NCI-H526 treated with DMSO at 0.1 percent for 48 hours (cell line): Measurements from ENCODE around the gene EPX.

ENCODE experiments used
- DNase-seq: peaks from one replicate; lab custom pipeline; 2025; lab: John Stamatoyannopoulos, UW

The EPX gene

DNA sequence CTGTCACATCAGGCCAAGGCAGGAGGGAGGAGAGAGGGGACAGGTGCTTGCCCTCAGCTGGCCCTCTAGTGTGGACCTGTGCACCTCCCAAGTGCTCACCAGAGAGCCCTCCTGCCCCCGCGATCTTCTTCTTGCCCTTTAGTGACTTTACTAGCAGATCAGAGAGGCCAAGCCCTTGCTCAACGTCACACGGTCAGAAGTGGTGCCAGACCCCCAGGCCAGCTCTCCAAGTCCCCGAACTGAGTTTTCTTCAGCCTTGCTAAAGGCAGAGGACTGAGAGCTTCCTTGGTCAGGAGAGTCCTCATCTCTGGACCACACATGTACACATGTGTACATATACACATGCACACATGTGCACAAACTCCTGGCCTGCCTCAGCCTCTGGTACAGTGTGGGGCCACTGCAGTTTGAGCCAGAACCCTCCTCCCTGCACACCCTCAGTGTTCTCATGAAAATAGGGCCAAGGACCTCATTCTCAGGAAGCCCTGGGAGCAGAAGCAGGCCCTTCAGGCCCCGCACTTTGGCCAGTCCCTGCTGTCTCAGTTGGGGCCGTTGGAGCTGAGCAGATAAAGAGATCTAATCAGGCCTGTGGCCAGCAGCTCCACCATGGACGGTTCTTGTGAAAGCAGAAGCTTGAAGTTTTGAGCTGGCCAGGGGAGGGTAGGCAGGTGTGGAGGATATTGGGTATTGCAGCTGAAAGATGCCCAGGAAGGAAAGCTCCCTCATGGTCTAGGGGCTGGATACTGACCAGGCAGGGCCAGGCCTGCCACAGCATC is 7.4 kb upstream of the EPX start:
- DNase-seq, result no peak

GRCh38 chr17:58186591-58186990 is 5.9 kb upstream of the EPX start:
- DNase-seq, result no peak

- no peak for DNase-seq
Measured at GRCh38 chr17:58187063-58187462, 5.5 kb upstream of the EPX start.

- no peak for DNase-seq
Measured at GRCh38 chr17:58187675-58188074, 4.9 kb upstream of the EPX start.

GRCh38 chr17:58189436-58190146 is 2.9 kb upstream of the EPX start:
- DNase-seq, result no peak

GRCh38 chr17:58191241-58191896 is 1.2 kb upstream of the EPX start:
- DNase-seq, result no peak

GRCh38 chr17:58193641-58194255 is 1.2 kb downstream of the EPX start:
- no peak for DNase-seq

GRCh38 chr17:58195518-58196123 is 3.1 kb downstream of the EPX start:
- DNase-seq, result no peak

DNA sequence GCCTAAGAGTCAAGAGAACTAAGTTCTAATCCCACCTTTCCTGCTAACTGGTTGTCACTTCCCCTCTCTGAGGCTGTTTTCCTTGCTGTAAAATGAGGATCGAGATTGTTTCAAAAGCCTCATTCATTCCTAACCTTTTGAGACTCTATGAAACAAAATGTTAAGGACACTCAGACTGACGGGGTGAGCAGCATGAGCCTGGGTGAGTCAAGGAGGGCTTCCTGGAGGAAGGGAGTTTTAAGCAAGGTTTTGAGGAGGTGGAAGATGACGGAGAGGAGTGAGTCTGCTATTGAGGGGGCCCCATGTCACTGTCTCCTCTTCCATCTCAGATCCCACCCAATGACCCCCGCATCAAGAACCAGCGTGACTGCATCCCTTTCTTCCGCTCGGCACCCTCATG is 4.1 kb downstream of the EPX start:
- no peak for DNase-seq

- peak; percentile 68 for DNase-seq
Measured at GRCh38 chr17:58200024-58200633, 7.6 kb downstream of the EPX start.

DNA sequence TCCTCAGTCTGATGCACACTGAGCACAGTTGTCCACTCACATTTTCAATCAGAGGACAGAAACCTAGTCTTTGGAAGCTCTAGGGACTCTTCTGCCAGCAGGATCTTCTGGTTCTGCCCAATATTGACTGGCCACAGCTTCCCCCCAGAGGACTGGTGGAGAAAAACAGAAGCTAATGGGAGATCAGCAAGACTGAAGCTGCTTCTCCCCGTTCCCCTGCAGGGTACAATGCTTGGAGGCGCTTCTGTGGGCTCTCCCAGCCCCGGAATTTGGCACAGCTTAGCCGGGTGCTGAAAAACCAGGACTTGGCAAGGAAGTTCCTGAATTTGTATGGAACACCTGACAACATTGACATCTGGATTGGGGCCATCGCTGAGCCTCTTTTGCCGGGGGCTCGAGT is 10.3 kb downstream of the EPX start:
- DNase-seq, result no peak

- no peak for DNase-seq
Measured at GRCh38 chr17:58204796-58205195, 12.3 kb downstream of the EPX start.

DNA sequence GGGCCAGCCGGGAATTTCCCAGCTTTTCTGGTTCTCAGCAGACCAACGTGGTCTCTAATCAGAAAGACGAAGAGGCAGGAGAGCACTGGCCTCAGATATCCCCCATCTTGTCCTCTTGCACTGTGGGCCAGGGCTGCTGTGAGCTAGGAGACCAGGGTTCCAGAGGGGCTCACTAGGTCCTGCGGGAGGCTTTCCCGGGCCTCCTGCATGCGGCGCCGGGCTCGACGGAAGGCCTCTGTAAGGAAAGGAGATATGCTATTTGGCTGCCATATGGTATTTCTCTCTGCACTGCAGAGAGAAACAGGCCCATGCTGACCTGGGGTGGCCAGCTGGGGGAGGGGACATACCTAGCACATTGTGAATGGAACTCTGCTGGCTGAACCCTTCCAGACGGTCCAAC is 13.4 kb downstream of the EPX start:
- DNase-seq, result no peak

DNA sequence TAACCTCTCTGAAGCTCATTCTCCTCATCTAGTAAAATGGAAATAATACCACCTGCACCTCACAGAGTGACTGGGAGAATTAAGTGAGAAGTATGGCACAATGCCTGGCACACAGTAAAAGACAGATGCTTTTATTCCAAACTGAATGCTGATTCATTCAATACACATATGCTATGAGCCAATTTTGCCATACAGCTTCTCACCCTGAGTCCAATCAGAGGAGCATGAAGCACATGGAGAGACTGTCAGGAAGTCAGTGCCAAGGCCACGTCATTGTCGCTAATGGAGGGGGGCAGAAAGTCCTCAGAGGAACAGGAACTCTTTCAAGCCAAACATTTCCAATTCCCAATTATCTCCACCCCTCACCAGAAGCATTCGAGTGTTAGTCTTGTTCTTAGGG is 14.9 kb downstream of the EPX start:
- DNase-seq, result no peak

DNA sequence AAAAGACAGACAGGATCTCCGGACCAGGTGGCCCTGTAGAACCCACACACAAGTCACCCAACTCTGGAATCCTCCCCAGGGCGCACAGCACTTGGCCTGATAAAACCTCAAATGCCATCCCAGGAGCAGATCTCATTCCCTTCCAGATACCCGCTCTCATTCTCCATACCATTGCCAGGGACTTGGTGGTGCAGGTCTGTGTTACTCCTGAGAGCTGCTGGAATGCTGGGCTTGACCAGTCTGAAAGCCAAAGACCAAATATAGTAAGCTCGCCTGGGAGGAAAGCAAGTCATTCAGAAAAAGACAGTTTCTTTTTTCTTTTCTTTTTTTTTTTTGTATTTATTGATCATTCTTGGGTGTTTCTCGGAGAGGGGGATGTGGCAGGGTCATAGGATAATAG is 15.8 kb downstream of the EPX start:
- no peak for DNase-seq

- DNase-seq, result no peak
Measured at GRCh38 chr17:58210922-58211321, 18.4 kb downstream of the EPX start.

DNA sequence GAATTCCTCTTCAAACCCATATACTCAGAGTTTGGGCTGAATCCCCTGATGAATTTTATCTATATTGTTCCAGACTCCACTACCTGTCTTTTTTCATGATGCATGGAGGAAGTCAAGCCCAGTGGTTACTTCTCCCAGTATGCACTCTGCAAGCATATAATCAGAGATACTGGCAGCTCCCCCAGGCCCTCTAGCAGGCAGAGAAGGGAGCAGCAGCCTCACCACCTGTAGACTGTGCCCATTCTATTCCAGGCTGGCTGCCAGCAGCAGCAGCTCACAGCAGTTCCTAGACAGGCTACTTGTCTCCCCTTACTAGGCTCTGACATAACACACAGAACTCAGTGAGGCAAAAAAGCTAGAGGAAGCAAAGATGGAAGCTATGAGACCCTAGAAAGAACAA is 23.2 kb downstream of the EPX start:
- no peak for DNase-seq

- DNase-seq, result no peak
Measured at GRCh38 chr17:58217766-58218165, 25.2 kb downstream of the EPX start.

- peak; percentile 87 for DNase-seq
Measured at GRCh38 chr17:58219007-58219788, 26.7 kb downstream of the EPX start, which contains the start of gene MKS1. Gene MKS1 (minus strand): TSS chr17:58219255. CDS start chr17:58219230, 25 bp downstream.

- DNase-seq, result no peak
Measured at GRCh38 chr17:58219789-58220183, 27.3 kb downstream of the EPX start.

DNA sequence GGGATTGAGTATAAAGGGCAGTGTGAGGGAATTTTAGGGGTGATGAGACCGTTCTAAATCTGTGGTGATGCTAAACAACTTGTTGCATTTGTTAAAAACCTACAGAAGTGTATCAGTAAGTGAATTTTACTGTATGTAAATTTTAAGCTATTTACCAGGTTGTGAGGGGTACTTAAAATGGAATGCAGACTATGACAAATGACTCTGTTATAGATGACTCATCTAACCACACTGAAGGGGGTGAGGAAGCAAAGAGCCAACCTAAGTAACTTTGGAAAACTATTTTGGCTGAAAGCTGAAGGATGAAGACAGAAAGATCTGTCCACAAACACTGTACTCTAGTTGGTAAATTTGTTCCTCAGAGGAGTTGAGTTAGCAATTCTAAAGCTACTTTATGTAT is 31.8 kb downstream of the EPX start:
- no peak for DNase-seq
